ENCODE results near the gene ZGPAT. TPM values are rescaled to one million over a fixed set of nuclear protein-coding genes. Genes with fewer than 3 reads are reported as not detected.

ZGPAT gene
- total and polyA plus RNA-seq, 2 of the 13 experiments (the other 11 are each of a cell fraction or from before 2014, with no cell fraction given): 23.0 to 41.9 TPM

GRCh38 chr20:63737695-63737944, 29.8 kb downstream of the ZGPAT start:
- Histone ChIP-seq H3K27ac (ENCODE audit: extremely low read length, insufficient read depth, low read length) (peak overlapping the region; percentile 93), H3K9ac (ENCODE audit: insufficient read depth, low read depth, low read length) (peak overlapping the region; percentile 72), H3K4me1 (ENCODE audit: insufficient read depth, low read length) (peaks cover 56% of the 10 kb centered on the region), H4K20me1 (ENCODE audit: insufficient read depth, low read length) (no peaks in the 10 kb centered on the region), H3K4me3 (replicated peaks in 1 of 3; ENCODE audit: insufficient read depth in 1 of 3, low read depth in 2 of 3, low read length in 3 of 3) (peak overlapping the region; percentile 46 to 93 (median 85); a peak in 5 of 6 replicates), H3K79me2 (ENCODE audit: insufficient read depth, low read length) (peaks cover 32% of the 10 kb centered on the region), H3K4me2 (ENCODE audit: low read depth, low read length) (peak overlapping the region; percentile 90), H3K36me3 (replicated peaks in 1 of 2; ENCODE audit: control insufficient read depth in 1 of 2, insufficient read depth in 2 of 2, low read length in 2 of 2) (peaks cover 31 to 41% of the 10 kb centered on the region in 2 experiments), H2AFZ (ENCODE audit: low read length) (no peak overlapping the region), H3K27me3 (ENCODE audit: control insufficient read depth in 1 of 2, insufficient read depth in 2 of 2, low read length in 2 of 2) (no peaks in the 10 kb centered on the region), H3K9me3 (ENCODE audit: low read length) (no peaks in the 10 kb centered on the region)
- POLR2A ChIA-PET: interaction anchor here (0.5 to 7.3 kb wide), 22 partner anchors 10 to 298 kb away, joined by 3 to 190 read pairs (median 4); partner anchors contain the start of genes ARFRP1, C20orf204, GMEB2 and RTEL1
- CTCF ChIA-PET (ENCODE audit: low intra/inter-chr PET ratio, low total read pairs): interaction anchor here (2.5 kb wide), 1 partner anchor 30 kb away, joined by 8 read pairs; the partner anchor contains the start of genes ARFRP1 and ZGPAT
- WGBS (ENCODE audit: low lambda C conversion rate): 4% methylated on average over 14 of the region's 26 CpGs
- FAIRE-seq (no peak), DNase-seq (ENCODE audit: low spot score) (no peak), ATAC-seq (no peak)
- intact Hi-C loops (cut with micrococcal nuclease; ENCODE audit: unreplicated experiment): loop anchor here (5.0 kb wide), 1 partner anchor 200 kb away; the partner anchor contains the start of gene PTK6
- no TSS peak for BruUV-seq (replicated peaks)
- in situ Hi-C loops (cut with HindIII; ENCODE audit: extremely low pct_ligation_motif_present, low pct_unique_long_range_greater_than_20kb): no loop called here
- TF ChIP-seq SALL2 (CRISPR knock-in tag; IDR thresholded peaks at IDR 0.05) (no peak), SALL1 (CRISPR knock-in tag; IDR thresholded peaks at IDR 0.05) (peak; percentile 34; the same call in 1 of the 2 replicates), HNF4A (CRISPR knock-in tag; IDR thresholded peaks at IDR 0.05) (peak; percentile 36; the same call in 1 of the 2 replicates), YY1 (IDR thresholded peaks at IDR 0.05; ENCODE audit: insufficient read depth, insufficient replicate concordance, low read depth, low read length) (peak; percentile 64), SP4 (CRISPR knock-in tag; IDR thresholded peaks at IDR 0.05) (0 out of 2 replicates have a peak, but pooled peaks have one; percentile 7), ARNT2 (CRISPR knock-in tag; IDR thresholded peaks at IDR 0.05; ENCODE audit: low read depth) (peak; percentile 51; the same call in 1 of the 2 replicates), ZNF776 (CRISPR knock-in tag; IDR thresholded peaks at IDR 0.05) (0 out of 2 replicates have a peak, but pooled peaks have one; percentile 2), HNRNPK (IDR thresholded peaks at IDR 0.05; ENCODE audit: low read depth, low read length, poor library complexity, severe bottlenecking) (peak; percentile 24), ZNF788 (CRISPR knock-in tag; IDR thresholded peaks at IDR 0.05; ENCODE audit: borderline replicate concordance) (0 out of 2 replicates have a peak, but pooled peaks have one; percentile 25), ERF (CRISPR knock-in tag; IDR thresholded peaks at IDR 0.05) (no peak), HOXD1 (CRISPR knock-in tag; IDR thresholded peaks at IDR 0.05) (0 out of 2 replicates have a peak, but pooled peaks have one; percentile 17), IKZF4 (CRISPR knock-in tag; IDR thresholded peaks at IDR 0.05; ENCODE audit: borderline replicate concordance, low read depth, not compliant biosample characterization) (peak; percentile 73), ZNF292 (CRISPR knock-in tag; IDR thresholded peaks at IDR 0.05; ENCODE audit: borderline replicate concordance, low read depth) (0 out of 2 replicates have a peak, but pooled peaks have one; percentile 5), RBFOX2 (IDR thresholded peaks at IDR 0.05; ENCODE audit: low read depth, low read length) (peak; percentile 72), ZFYVE20 (CRISPR knock-in tag; IDR thresholded peaks at IDR 0.05; ENCODE audit: borderline replicate concordance, low read depth) (0 out of 2 replicates have a peak, but pooled peaks have one; percentile 60), ZNF772 (CRISPR knock-in tag; IDR thresholded peaks at IDR 0.05) (0 out of 2 replicates have a peak, but pooled peaks have one; percentile 79), ZNF276 (CRISPR knock-in tag; IDR thresholded peaks at IDR 0.05; ENCODE audit: low read depth) (no peak), KLF16 (CRISPR knock-in tag; IDR thresholded peaks at IDR 0.05) (peak in 1 of 2 experiments; percentile 92; a peak in 1 of 4 replicates)
- TF ChIP-seq, protein P1, sequence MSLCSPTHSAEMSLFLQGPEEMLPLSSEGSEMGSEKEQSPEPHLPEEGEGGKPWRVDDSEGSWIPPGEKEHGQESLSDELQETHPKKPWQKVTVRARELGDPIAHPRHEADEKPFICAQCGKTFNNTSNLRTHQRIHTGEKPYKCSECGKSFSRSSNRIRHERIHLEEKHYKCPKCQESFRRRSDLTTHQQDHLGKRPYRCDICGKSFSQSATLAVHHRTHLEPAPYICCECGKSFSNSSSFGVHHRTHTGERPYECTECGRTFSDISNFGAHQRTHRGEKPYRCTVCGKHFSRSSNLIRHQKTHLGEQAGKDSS (CRISPR knock-in tag; IDR thresholded peaks at IDR 0.05; ENCODE audit: borderline replicate concordance, low read depth): 0 out of 2 replicates have a peak, but pooled peaks have one; percentile 16
- TF ChIP-seq, protein P2, sequence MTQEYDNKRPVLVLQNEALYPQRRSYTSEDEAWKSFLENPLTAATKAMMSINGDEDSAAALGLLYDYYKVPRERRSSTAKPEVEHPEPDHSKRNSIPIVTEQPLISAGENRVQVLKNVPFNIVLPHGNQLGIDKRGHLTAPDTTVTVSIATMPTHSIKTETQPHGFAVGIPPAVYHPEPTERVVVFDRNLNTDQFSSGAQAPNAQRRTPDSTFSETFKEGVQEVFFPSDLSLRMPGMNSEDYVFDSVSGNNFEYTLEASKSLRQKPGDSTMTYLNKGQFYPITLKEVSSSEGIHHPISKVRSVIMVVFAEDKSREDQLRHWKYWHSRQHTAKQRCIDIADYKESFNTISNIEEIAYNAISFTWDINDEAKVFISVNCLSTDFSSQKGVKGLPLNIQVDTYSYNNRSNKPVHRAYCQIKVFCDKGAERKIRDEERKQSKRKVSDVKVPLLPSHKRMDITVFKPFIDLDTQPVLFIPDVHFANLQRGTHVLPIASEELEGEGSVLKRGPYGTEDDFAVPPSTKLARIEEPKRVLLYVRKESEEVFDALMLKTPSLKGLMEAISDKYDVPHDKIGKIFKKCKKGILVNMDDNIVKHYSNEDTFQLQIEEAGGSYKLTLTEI (CRISPR knock-in tag; conservative IDR thresholded peaks at IDR 0.05): no peak
